Keratinocyte (primary cell): ENCODE measurements around the gene NOTCH1. TPM values are rescaled to one million over a fixed set of nuclear protein-coding genes. Genes with fewer than 3 reads are reported as not detected.

Source experiments
- DNase-seq: peaks from one replicate; pipeline ENCODE4 v3.0.0-alpha.2; 2011; ENCODE audit warnings: low read depth, missing footprints, low spot score
- FAIRE-seq: peaks from 2 replicates; lab custom pipeline; 2011; peaks lifted over from hg19 to GRCh38; lab: Jason Lieb, UNC
- H2AFZ ChIP-seq: 2 replicates; pipeline ENCODE4 v1.6.0; 2012; ENCODE audit warnings: low read length, control low read depth, inconsistent platforms; ENCODE audit not compliant: control insufficient read depth
- H3K27ac ChIP-seq: 2 replicates; pipeline ENCODE4 v1.5.1; 2011; ENCODE audit warnings: low read length; ENCODE audit not compliant: control insufficient read depth, insufficient read depth
- H3K27me3 ChIP-seq: 3 replicates; pipeline ENCODE4 v1.6.0; 2011; ENCODE audit warnings: low read length; ENCODE audit not compliant: control insufficient read depth, insufficient read depth; ENCODE audit errors: extremely low read depth
- H3K36me3 ChIP-seq, 2 experiments: 2 replicates in 1 of 2; 3 replicates in 1 of 2; pipeline ENCODE4 v1.5.1; 2011; ENCODE audit warnings: low read length in 2 of 2, mild to moderate bottlenecking in 1 of 2; ENCODE audit not compliant: control insufficient read depth in 2 of 2, insufficient read depth in 2 of 2; ENCODE audit errors: extremely low read depth in 1 of 2
- H3K4me1 ChIP-seq: 3 replicates; pipeline ENCODE4 v1.5.1; 2011; ENCODE audit warnings: low read length; ENCODE audit not compliant: control insufficient read depth, insufficient read depth; ENCODE audit errors: extremely low read depth
- H3K4me2 ChIP-seq: 3 replicates; pipeline ENCODE4 v1.6.0; 2011; ENCODE audit warnings: low read depth, low read length; ENCODE audit not compliant: control insufficient read depth, insufficient read depth; ENCODE audit errors: extremely low read depth
- H3K4me3 ChIP-seq, 3 experiments: fragments of 200-600 bp in 1 of 3; sonication (generic) in 1 of 3; 2 replicates in 2 of 3; 3 replicates in 1 of 3; pipeline ENCODE4 v1.5.1; 2011 to 2016; ENCODE audit warnings: low read length in 3 of 3, mild to moderate bottlenecking in 3 of 3, control low read depth in 2 of 3, inconsistent platforms in 1 of 3, low read depth in 1 of 3, mixed read lengths in 1 of 3, mixed run types in 1 of 3, moderate library complexity in 1 of 3; ENCODE audit not compliant: control insufficient read depth in 2 of 3, insufficient read depth in 2 of 3; ENCODE audit errors: extremely low read depth in 1 of 3
- H3K79me2 ChIP-seq: 2 replicates; pipeline ENCODE4 v1.6.0; 2012; ENCODE audit warnings: low read length; ENCODE audit not compliant: control insufficient read depth, insufficient read depth
- H3K9ac ChIP-seq: 3 replicates; pipeline ENCODE4 v1.6.0; 2011; ENCODE audit warnings: low read length; ENCODE audit not compliant: control insufficient read depth, insufficient read depth; ENCODE audit errors: extremely low read depth
- H3K9me1 ChIP-seq: 3 replicates; pipeline ENCODE4 v1.6.0; 2011; ENCODE audit warnings: low read length; ENCODE audit not compliant: control insufficient read depth, insufficient read depth; ENCODE audit errors: extremely low read depth
- H3K9me3 ChIP-seq: 2 replicates; pipeline ENCODE4 v1.5.1; 2012; ENCODE audit warnings: low read depth, low read length; ENCODE audit not compliant: control insufficient read depth
- H4K20me1 ChIP-seq: 3 replicates; pipeline ENCODE4 v1.6.0; 2011; ENCODE audit warnings: low read length; ENCODE audit not compliant: control insufficient read depth, insufficient read depth; ENCODE audit errors: extremely low read depth
- EZH2 ChIP-seq: IDR thresholded peaks from one replicate; pipeline ENCODE4 v1.6.1; 2012; ENCODE audit warnings: inconsistent platforms, mild to moderate bottlenecking, low read length, moderate library complexity
- dilution Hi-C: fragments of 300-500 bp; cut with MboI; formaldehyde crosslinking; loops from one replicate; pipeline ENCODE4 v1.7.0; 2020; ENCODE audit warnings: low sequenced_read_pairs; ENCODE audit not compliant: extremely low pct_ligation_motif_present
- polyA plus RNA-seq, 5 experiments: library from polyadenylated mRNA; depleted of rRNA in 3 of 5; stranded (reverse) in 3 of 5; stranded (forward) in 1 of 5; unstranded in 1 of 5; fragments of >200 nt; gene quantifications; 1 replicate in 1 of 5; 2 replicates in 3 of 5; 3 replicates in 1 of 5; pipeline versions ENCODE4 v1.2.1 to v1.2.3, GENCODE V29; 2011 to 2012; ENCODE audit warnings: missing spikeins in 2 of 5, low read depth in 1 of 5, low replicate concordance in 1 of 5
- TF ChIP-seq, protein P1 (sequence below), 3 experiments: IDR thresholded peaks in 1 of 3; conservative IDR thresholded peaks in 1 of 3; optimal IDR thresholded peaks in 1 of 3; 2 replicates in 2 of 3; 3 replicates in 1 of 3; pipeline versions ENCODE3 to v1.5.1; 2011; ENCODE audit warnings: low read length in 3 of 3, mild to moderate bottlenecking in 3 of 3, moderate library complexity in 2 of 3, control low read depth in 1 of 3, inconsistent platforms in 1 of 3; ENCODE audit not compliant: insufficient read depth in 2 of 3; ENCODE audit errors: extremely low read depth in 1 of 3

The NOTCH1 gene
- polyA plus RNA-seq, 1 donor (not counting 4 experiments of a cell fraction or from before 2014, with no cell fraction given) = 6.1 TPM

DNA sequence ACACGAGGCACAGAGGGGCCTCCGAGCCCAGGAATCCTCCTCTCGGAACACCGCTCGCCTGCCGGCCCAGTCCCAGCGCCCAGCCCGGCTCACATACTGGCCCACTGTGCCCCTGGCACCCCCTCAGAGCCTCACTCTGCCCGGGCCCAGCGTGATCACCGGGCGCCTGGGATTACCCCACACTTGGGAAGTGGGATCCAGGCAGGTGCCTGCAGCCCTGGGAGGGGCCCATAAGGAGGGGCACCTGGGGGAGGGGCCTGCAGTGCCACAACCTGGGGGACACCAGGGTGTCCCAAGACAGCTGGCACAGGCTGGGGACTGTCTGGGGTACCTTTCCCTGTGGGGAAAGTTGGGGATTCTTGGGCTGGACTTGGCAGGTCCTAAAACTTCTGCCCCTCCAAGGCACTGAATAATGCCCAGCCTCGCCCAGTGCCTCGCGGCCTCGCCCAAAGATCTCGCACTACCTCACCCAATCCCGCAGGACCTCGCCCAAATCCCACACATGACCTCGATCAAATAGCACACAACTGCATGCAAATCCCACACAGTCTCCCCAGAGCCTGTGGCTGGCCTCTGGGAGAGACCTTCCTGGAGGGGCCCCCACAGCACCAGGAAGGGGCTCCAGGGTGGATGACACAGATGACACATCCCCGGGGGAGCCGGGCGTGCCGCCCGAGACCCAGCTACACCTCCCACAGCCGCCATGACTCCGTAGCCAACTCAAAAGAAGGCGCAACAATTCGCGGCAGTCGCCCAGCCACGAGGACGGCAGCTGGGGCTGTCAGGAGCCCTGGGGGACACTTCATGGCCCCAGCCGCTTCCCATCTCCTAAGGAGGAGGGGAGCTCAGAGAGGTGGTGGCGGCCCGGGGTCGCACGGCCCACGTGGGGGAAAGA is 13.7 kb downstream of the NOTCH1 start:
- TF ChIP-seq, protein P1, sequence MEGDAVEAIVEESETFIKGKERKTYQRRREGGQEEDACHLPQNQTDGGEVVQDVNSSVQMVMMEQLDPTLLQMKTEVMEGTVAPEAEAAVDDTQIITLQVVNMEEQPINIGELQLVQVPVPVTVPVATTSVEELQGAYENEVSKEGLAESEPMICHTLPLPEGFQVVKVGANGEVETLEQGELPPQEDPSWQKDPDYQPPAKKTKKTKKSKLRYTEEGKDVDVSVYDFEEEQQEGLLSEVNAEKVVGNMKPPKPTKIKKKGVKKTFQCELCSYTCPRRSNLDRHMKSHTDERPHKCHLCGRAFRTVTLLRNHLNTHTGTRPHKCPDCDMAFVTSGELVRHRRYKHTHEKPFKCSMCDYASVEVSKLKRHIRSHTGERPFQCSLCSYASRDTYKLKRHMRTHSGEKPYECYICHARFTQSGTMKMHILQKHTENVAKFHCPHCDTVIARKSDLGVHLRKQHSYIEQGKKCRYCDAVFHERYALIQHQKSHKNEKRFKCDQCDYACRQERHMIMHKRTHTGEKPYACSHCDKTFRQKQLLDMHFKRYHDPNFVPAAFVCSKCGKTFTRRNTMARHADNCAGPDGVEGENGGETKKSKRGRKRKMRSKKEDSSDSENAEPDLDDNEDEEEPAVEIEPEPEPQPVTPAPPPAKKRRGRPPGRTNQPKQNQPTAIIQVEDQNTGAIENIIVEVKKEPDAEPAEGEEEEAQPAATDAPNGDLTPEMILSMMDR (optimal IDR thresholded peaks at IDR 0.05 in 1 of 3, IDR thresholded peaks at IDR 0.05 in 1 of 3, conservative IDR thresholded peaks at IDR 0.05 in 1 of 3; ENCODE audit: extremely low read depth in 1 of 3, insufficient read depth in 2 of 3, low read length in 3 of 3) = no peak
- no peak for TF ChIP-seq EZH2
- Histone ChIP-seq H3K36me3 (peaks cover 16 to 23% of the 10 kb centered on the region in 2 experiments), H4K20me1 (peaks cover 63% of the 10 kb centered on the region), H3K79me2 (peaks cover 94% of the 10 kb centered on the region), H3K9me3 (no peaks in the 10 kb centered on the region), H3K4me2 (no peak overlapping the region), H3K4me3 (no peak overlapping the region), H3K27me3 (no peaks in the 10 kb centered on the region), H3K9me1 (peaks cover 4% of the 10 kb centered on the region), H3K27ac (no peak overlapping the region), H3K4me1 (peaks cover 21% of the 10 kb centered on the region), H2AFZ (no peak overlapping the region), H3K9ac (no peak overlapping the region)
- dilution Hi-C loops = no loop called here
- DNase-seq (no peak), FAIRE-seq (no peak)

DNA sequence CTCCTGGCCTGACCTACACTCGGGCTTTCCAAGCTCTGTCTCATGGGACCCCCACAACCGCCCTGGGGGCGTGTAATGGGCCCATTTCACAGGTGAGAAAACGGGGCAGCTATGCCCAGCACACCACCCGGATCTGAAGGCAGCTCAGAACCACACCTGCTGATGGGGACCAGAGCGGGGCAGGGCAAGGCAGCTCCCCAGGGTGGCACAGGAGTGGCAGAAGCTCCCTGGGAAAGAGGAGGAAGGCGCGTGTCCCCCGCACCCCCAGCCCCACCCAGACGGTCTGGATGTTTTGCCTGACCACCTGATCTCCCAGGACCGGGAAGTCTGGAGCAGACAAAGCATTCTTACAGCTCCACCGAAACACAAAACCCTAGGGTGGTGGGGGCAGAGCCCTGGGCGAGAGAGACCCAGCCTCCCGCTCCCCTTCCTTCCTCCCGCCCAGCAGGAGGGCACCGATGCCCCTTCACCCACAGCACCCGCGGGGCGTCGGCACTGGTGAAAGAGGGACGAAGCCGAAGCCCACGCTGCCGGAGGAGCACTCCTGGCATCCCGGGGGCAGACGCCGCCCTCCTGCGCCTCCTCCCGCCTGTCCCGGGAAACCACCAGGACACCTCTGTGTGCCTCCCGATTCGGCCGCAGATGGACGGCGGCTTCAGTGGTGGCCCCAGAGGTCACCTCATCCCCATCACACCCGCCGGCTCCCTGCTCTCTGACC is 14.5 kb downstream of the NOTCH1 start:
- Histone ChIP-seq H3K4me1 (peaks cover 21% of the 10 kb centered on the region), H4K20me1 (peaks cover 58% of the 10 kb centered on the region), H3K9ac (no peak overlapping the region), H3K9me3 (no peaks in the 10 kb centered on the region), H3K4me2 (no peak overlapping the region), H3K9me1 (peaks cover 4% of the 10 kb centered on the region), H2AFZ (no peak overlapping the region), H3K4me3 (no peak overlapping the region), H3K36me3 (peaks cover 8 to 21% of the 10 kb centered on the region in 2 experiments), H3K27ac (no peak overlapping the region), H3K27me3 (no peaks in the 10 kb centered on the region), H3K79me2 (peaks cover 94% of the 10 kb centered on the region)
- DNase-seq (no peak), FAIRE-seq (no peak)
- dilution Hi-C loops = no loop called here
- no peak for TF ChIP-seq EZH2
- TF ChIP-seq, protein P1 (optimal IDR thresholded peaks at IDR 0.05 in 1 of 3, IDR thresholded peaks at IDR 0.05 in 1 of 3, conservative IDR thresholded peaks at IDR 0.05 in 1 of 3; ENCODE audit: extremely low read depth in 1 of 3, insufficient read depth in 2 of 3, low read length in 3 of 3) = no peak
